Measurements from ENCODE around the gene PCYT1A.

The PCYT1A gene

DNA sequence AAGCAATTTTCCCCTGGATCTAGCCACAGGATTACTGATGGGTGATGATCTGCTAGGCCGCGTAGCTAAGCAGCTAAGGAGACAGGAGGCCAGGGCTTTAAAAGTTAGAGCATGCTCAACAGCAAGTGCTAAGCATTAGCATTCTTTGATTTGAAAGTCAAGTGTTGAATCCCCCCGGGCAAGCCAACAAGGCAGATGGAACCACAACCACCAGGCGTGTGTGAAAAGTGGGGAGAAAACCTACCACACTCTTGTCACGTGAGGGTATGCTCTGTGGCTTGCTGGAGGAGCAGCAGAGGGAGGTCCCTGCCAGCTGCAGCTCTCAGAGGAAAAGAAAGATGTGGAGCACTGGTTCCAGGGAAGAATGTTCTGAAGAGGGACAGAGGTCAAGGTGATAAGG lies 50.3 kb downstream of the PCYT1A start:
- no peaks in the 10 kb centered on the region for H3K36me3 ChIP-seq (ENCODE audit: low read length)
- no peak overlapping the region for H3K4me3 ChIP-seq (ENCODE audit: insufficient read depth, low read length, poor library complexity, severe bottlenecking)
- no peaks in the 10 kb centered on the region for H3K9me3 ChIP-seq (ENCODE audit: insufficient read depth, low read length)
- H3K9ac ChIP-seq (ENCODE audit: low read length) = no peak overlapping the region
- H3K79me2 ChIP-seq (ENCODE audit: insufficient read depth, low read length) = no peaks in the 10 kb centered on the region
- H3K27me3 ChIP-seq (ENCODE audit: low read length) = no peaks in the 10 kb centered on the region
- H4K20me1 ChIP-seq (ENCODE audit: low read depth, low read length) = no peaks in the 10 kb centered on the region
- H3K9me2 ChIP-seq (replicated peaks; ENCODE audit: insufficient read depth, low read length) = no peaks in the 10 kb centered on the region
- H3K4me2 ChIP-seq (ENCODE audit: low read depth, low read length, poor library complexity, severe bottlenecking) = no peak overlapping the region
- TF ChIP-seq, protein P1, sequence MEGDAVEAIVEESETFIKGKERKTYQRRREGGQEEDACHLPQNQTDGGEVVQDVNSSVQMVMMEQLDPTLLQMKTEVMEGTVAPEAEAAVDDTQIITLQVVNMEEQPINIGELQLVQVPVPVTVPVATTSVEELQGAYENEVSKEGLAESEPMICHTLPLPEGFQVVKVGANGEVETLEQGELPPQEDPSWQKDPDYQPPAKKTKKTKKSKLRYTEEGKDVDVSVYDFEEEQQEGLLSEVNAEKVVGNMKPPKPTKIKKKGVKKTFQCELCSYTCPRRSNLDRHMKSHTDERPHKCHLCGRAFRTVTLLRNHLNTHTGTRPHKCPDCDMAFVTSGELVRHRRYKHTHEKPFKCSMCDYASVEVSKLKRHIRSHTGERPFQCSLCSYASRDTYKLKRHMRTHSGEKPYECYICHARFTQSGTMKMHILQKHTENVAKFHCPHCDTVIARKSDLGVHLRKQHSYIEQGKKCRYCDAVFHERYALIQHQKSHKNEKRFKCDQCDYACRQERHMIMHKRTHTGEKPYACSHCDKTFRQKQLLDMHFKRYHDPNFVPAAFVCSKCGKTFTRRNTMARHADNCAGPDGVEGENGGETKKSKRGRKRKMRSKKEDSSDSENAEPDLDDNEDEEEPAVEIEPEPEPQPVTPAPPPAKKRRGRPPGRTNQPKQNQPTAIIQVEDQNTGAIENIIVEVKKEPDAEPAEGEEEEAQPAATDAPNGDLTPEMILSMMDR (IDR thresholded peaks at IDR 0.05; ENCODE audit: insufficient read depth, low read length, poor library complexity, severe bottlenecking) = no peak
- TF ChIP-seq EZH2phosphoT487 (conservative IDR thresholded peaks at IDR 0.05; ENCODE audit: low read length) = no peak
- H3F3A ChIP-seq (ENCODE audit: insufficient read depth) = no peaks in the 10 kb centered on the region
- H3K27ac ChIP-seq (ENCODE audit: low read depth, low read length) = no peak overlapping the region
- no peak overlapping the region for H2AFZ ChIP-seq (ENCODE audit: low read depth, low read length, severe bottlenecking)

DNA sequence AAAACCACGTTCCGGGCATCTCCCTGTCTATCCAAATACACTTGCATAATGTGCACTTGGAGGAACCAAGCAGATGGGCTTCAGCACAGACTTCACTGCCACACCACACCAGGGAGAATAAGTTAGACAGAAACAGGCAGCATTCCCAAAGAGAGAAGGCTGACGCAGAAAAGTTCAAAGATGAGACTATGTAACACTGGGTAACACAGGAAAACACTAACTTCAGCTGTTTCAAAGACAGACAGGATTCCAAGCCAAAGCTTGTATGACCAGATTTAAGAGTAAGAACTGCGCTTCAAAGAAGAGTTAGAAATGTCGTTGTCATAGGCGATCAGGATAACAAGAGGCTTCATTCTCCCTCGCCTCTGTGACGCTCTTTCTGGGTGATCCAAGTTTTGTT lies 51.3 kb downstream of the PCYT1A start:
- Histone ChIP-seq H3F3A (ENCODE audit: insufficient read depth) (no peaks in the 10 kb centered on the region), H3K79me2 (ENCODE audit: insufficient read depth, low read length) (no peaks in the 10 kb centered on the region), H4K20me1 (ENCODE audit: low read depth, low read length) (no peaks in the 10 kb centered on the region), H2AFZ (ENCODE audit: low read depth, low read length, severe bottlenecking) (no peak overlapping the region), H3K9me3 (ENCODE audit: insufficient read depth, low read length) (no peaks in the 10 kb centered on the region), H3K27ac (ENCODE audit: low read depth, low read length) (no peak overlapping the region), H3K4me3 (ENCODE audit: insufficient read depth, low read length, poor library complexity, severe bottlenecking) (no peak overlapping the region), H3K4me2 (ENCODE audit: low read depth, low read length, poor library complexity, severe bottlenecking) (no peak overlapping the region), H3K36me3 (ENCODE audit: low read length) (no peaks in the 10 kb centered on the region), H3K27me3 (ENCODE audit: low read length) (no peaks in the 10 kb centered on the region), H3K9me2 (replicated peaks; ENCODE audit: insufficient read depth, low read length) (no peaks in the 10 kb centered on the region), H3K9ac (ENCODE audit: low read length) (no peak overlapping the region)
- no peak for TF ChIP-seq EZH2phosphoT487 (conservative IDR thresholded peaks at IDR 0.05; ENCODE audit: low read length)
- TF ChIP-seq, protein P1 (IDR thresholded peaks at IDR 0.05; ENCODE audit: insufficient read depth, low read length, poor library complexity, severe bottlenecking) = no peak

DNA sequence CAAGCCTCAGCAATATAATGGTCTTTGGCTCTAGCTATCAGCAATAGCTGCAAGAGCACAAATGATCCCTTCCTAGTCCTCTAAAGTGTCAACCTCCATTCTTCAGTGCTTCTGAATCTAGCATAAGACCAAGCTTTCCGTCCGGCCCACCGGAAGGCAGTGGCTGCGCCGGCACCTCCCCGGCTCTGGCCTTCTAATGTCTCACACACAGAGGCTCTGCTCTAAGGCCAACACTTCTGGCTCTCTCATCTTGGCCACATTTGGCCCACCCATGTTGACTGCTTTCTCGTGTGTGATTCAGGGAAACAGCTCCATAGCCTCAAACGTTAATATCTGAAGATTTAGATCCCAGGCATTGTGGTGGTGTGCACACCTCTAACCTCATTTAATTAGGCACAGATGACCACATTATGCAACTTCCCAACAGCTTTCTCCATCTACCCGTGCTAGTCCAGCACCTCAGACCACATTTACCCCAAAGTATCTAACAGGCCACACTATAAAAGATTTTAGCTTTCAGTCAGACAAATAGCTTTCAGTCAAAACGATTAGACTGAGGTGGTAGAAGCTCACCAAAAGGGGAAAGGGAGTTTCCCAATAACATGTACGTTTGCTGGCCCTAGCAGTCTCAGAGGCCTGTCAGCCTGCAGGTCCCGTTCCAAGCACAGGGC lies 51.9 kb downstream of the PCYT1A start:
- Histone ChIP-seq H3K9ac (ENCODE audit: low read length) (no peak overlapping the region), H3K9me2 (replicated peaks; ENCODE audit: insufficient read depth, low read length) (no peaks in the 10 kb centered on the region), H3K27ac (ENCODE audit: low read depth, low read length) (no peak overlapping the region), H3K4me2 (ENCODE audit: low read depth, low read length, poor library complexity, severe bottlenecking) (no peak overlapping the region), H4K20me1 (ENCODE audit: low read depth, low read length) (no peaks in the 10 kb centered on the region), H3K79me2 (ENCODE audit: insufficient read depth, low read length) (no peaks in the 10 kb centered on the region), H3K36me3 (ENCODE audit: low read length) (no peaks in the 10 kb centered on the region), H3K27me3 (ENCODE audit: low read length) (no peaks in the 10 kb centered on the region), H3K4me3 (ENCODE audit: insufficient read depth, low read length, poor library complexity, severe bottlenecking) (no peak overlapping the region), H2AFZ (ENCODE audit: low read depth, low read length, severe bottlenecking) (no peak overlapping the region), H3F3A (ENCODE audit: insufficient read depth) (no peaks in the 10 kb centered on the region), H3K9me3 (ENCODE audit: insufficient read depth, low read length) (no peaks in the 10 kb centered on the region)
- TF ChIP-seq EZH2phosphoT487 (conservative IDR thresholded peaks at IDR 0.05; ENCODE audit: low read length) = no peak
- TF ChIP-seq, protein P1 (IDR thresholded peaks at IDR 0.05; ENCODE audit: insufficient read depth, low read length, poor library complexity, severe bottlenecking) = no peak
